ENCODE results near the gene GATA2.

Gene GATA2

GRCh38 chr3:128455786-128456748, 36.9 kb downstream of the GATA2 start:
- no peak for DNase-seq

DNA sequence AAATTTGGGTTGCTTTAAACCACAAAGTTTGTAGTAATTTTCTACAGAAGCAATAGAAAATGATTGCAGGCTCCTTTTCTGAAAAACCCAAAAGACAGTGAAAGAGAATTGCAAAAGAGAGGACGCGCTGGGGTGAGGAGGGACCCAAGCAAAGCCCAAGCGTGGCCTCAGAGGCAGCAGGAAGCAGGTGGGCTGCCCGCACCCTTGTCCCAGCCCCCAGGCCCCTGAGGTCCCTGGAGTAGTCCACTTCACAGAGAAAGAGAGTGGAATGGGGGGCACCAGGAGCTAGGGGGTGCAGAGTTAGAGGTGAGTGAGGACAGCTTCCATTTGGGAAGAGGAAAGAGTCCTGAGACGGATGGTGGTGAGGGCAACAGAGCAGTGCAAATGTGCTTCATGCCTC, 37.9 kb downstream of the GATA2 start:
- DNase-seq, result no peak

- DNase-seq, result no peak
These were observed 38.7 kb downstream of the GATA2 start for GRCh38 chr3:128454310-128454618.

DNA sequence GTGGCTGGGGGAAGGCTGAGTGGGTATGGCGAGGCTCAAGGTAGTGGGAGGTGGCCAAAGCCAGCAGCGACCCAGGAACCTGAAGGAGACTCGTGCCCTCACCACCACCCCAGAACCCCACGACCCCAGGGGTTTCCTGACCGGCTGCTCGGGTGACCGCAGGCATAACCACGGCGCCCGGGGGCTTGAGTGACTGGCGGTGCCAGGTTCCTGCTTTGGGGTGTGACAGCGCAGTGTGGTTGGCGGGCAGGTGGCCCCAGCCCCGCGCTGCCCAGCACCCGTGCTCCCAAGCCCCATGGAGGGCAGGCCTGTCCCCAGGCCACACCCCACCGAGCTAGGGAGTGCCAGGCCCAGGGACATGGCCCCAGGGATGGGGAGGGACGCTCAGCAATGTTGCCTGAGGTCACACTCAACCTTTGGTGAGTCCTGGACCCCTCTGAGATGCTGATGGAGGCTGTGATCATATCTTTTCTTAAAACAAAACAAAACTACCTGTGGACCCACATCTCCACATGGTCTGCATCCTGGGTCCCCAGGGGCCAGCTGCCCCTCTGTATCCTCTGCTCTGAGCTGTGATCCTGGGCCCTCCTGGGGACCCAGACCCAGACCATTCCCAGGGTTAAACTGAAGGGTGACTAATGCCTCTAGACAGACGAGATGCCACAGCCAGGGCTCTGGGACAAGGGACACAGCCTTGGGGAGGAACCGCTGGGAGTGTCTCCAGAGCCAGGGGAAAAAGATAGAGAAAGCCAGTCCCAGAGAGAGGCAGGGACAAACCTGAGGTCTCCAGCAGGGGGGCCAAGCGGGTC, 39.3 kb downstream of the GATA2 start:
- no peak for DNase-seq

- DNase-seq, result no peak
These were observed 40.2 kb downstream of the GATA2 start for GRCh38 chr3:128452678-128453275.

- DNase-seq, result no peak
These were observed 40.9 kb downstream of the GATA2 start for GRCh38 chr3:128452120-128452519.

GRCh38 chr3:128449111-128449638, 43.8 kb downstream of the GATA2 start:
- DNase-seq, result no peak

GRCh38 chr3:128448491-128448890, 44.5 kb downstream of the GATA2 start:
- no peak for DNase-seq

- peak; percentile 59 to 63 for DNase-seq
These were observed 45.4 kb downstream of the GATA2 start for GRCh38 chr3:128447561-128448013.

DNA sequence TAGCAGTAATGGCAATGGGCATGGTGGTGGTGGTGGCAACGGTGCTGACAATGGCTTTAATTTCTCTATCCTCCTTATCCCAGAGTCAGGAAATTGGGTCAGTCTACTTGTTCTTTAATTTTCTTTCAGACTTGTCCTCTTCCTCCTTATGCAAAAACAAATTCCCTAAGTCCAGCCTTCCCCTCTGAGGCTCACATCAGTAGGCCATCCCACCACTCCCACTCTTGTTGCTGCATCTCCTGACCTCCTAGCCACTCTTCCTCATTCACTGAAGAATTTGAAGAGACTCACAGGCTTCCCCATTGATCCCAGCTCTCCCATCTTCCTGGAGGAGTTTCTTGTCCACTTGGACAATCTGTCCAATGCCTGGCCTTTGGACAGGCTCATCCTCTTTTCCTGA, 46.2 kb downstream of the GATA2 start:
- no peak for DNase-seq

DNA sequence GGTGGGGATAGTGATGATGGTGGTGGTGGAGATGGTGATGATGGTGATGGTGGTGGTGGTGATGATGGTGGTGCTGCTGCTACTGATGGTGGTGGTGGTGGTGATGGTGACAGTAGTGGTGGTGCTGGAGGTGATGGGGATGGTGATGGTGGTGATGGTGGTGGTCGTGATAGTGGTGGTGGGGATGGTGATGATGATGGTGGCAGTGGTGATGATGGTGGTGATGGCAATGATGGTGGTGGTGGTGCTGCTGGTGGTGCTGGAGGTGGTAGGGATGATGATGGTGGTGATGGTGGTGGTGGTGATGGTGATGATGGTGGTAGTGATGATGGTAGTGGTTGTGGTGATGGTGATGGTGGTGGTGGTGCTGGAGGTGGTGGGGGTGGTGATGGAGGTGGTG, 47.6 kb downstream of the GATA2 start:
- no peak for DNase-seq

- no peak for DNase-seq
These were observed 49.2 kb downstream of the GATA2 start for GRCh38 chr3:128443771-128444170.

GRCh38 chr3:128442949-128443348, 50.1 kb downstream of the GATA2 start:
- DNase-seq, result no peak

- DNase-seq, result no peak
These were observed 50.9 kb downstream of the GATA2 start for GRCh38 chr3:128442070-128442469.

GRCh38 chr3:128439226-128439625, 53.8 kb downstream of the GATA2 start:
- DNase-seq, result no peak

DNA sequence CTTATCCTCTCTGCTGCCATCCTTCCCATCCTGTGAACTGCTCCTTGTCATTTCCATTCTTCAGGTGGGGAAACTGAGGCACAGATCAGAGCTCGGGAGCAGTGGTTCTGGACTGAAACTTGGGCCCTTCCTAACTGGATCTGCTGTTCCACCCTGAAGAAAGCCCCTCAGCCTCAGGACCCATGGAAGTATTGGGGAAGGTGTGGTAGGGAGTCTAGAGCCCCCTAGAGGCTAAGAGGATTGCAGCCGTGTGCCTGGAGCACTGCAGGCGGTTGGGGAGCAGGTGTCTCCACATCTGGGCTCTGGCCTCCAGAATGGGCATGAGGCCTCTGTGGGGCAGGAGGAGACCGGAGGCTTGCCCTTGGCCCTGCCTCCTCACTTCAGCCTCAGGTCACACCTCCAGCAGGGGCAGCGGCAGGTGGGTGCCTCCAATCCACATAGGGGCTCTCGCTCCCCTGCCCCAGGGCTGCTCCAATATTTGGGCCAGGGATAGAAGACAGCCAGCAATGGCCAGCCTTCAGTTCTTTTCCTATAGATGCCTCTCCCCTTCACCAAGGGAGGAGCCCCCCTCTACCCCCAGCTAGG, 54.4 kb downstream of the GATA2 start:
- no peak for DNase-seq

GRCh38 chr3:128436214-128436613, 56.8 kb downstream of the GATA2 start:
- DNase-seq, result no peak

DNA sequence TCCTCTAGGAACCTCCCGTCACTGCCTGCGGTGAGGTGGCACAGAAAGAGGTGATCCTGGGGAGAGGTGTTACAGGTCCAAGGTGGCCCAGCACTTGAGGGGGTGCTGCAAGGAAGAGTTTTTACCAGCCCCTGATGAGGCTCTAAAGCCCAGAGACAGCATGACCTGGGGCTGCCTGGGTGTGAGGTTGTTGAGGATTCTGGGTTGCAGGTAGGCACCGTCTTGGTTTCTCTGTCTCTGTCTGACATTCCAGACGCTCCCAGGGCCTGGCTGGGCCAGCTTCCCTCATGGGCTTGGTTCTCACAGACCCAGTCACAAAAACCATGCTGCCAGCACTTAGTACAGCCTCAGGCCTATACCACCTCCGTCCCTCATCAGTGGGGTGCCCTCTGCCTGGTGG, 57.4 kb downstream of the GATA2 start:
- no peak for DNase-seq

DNA sequence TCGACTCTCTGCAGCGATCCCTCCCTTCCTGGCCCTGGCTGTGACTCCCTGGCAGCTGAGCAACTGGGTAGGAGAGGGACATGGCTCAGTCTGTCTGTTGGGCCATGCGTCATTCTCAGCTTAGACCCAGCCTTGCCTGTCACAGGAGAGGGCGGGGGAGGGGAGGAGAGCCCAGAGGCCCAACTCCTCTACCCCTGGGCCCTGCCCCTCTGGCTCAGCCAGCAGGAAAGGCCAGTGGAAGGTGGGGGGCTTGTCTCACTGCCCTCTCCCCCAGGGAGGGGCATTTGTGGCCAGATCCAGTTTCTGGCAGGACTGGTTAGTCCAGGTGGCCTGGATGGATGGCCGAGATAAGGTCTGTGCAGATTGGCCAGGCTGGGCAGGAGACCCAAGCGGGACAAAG, 57.9 kb downstream of the GATA2 start:
- no peak for DNase-seq

DNA sequence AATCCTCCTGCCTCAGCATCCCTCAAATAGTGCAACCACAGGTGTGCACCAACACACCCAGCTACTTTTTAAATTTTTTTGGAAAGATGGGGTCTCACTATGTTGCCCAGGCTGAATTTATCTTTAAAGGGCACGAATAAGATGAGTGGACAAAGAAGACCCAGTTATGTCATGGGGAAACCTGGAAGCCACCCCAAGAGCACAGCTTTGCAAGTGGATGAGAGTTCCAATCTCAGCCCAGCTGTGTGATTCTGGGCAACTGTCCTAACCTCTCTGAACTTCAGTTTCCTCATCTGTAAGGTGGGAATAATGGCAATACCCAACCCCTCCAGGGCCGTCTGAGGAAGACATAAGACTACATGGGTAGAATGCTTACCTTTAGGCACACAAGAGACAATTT, 58.5 kb downstream of the GATA2 start:
- DNase-seq, result no peak

- no peak for DNase-seq
These were observed 59.2 kb downstream of the GATA2 start for GRCh38 chr3:128433837-128434165.

DNA sequence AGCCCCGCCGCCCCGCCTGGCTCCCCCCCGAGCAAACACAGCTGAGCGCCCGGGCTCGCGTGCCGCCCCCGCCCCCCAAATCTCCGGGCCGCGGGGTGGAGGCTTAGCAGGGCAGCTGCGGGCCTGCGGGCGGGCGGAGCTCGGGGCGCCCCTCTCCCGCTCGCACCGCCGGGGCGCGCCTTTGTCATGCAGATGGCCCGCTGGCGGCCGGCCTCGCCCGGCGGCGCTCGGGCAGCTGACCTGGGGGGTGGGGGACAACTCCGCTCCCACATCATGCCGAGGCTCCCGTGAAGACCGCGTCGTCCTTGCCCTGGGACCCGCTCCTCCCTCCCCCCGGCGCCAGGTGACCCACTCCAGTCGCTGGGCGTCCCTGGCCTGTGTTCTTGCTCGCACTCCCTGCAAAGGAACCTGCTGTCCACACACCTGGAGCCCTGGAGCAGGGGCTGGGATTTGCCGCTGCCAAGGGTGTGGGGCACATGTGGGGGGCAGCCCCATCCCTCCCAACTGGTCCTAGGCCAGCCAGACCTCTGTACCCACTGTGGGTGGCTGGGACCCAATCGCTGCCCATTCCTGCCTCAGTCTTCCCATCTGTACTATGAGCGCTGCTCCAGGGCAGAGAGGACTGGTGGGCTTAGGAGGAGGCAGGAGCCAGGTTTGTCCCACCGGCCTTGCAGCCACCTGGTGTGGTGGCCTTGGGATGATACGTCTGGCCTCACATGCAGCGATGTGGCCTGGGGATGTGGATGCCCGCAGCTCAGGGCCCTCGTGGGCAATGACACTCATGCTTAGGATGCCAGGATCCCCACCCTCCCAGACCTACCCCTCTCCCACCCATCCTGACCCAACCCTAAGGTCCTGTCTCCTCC, 59.8 kb downstream of the GATA2 start:
- no peak for DNase-seq
